NB4 (cell line): ENCODE results near the gene TMEM164.

Experiments used
- POLR2A ChIP-seq: IDR thresholded peaks from 2 replicates; pipeline ENCODE4 v1.6.1; 2011; ENCODE audit warnings: mild to moderate bottlenecking; ENCODE audit not compliant: insufficient read length; ENCODE audit errors: extremely low read depth
- TF ChIP-seq, protein P1 (sequence below): IDR thresholded peaks from one replicate; pipeline ENCODE4 v1.5.1; 2012; ENCODE audit warnings: low read depth, low read length
- TF ChIP-seq, protein P2 (sequence below): IDR thresholded peaks from 2 replicates; pipeline ENCODE4 v1.6.1; 2011; ENCODE audit warnings: low read depth, low read length

DNA sequence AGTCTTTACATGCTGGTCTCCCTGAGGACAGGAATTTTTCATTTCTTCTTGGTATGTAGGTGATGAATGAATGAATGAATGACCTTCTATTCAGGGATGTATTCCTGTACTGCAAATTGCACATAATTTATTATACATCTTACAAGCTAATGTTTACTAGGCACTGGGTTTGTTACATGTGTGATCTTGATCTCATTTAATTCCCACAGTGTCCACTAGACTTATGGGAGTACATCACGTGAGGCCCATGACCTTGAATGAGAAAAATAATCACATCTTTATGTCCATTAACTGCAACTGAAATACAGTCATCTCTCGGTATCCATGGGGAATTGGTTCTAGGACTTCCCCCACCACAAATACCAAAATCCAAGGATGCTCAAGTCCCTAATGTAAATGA lies 150.3 kb downstream of the TMEM164 start:
- TF ChIP-seq, protein P1, sequence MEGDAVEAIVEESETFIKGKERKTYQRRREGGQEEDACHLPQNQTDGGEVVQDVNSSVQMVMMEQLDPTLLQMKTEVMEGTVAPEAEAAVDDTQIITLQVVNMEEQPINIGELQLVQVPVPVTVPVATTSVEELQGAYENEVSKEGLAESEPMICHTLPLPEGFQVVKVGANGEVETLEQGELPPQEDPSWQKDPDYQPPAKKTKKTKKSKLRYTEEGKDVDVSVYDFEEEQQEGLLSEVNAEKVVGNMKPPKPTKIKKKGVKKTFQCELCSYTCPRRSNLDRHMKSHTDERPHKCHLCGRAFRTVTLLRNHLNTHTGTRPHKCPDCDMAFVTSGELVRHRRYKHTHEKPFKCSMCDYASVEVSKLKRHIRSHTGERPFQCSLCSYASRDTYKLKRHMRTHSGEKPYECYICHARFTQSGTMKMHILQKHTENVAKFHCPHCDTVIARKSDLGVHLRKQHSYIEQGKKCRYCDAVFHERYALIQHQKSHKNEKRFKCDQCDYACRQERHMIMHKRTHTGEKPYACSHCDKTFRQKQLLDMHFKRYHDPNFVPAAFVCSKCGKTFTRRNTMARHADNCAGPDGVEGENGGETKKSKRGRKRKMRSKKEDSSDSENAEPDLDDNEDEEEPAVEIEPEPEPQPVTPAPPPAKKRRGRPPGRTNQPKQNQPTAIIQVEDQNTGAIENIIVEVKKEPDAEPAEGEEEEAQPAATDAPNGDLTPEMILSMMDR, result no peak
- TF ChIP-seq POLR2A, result no peak
- TF ChIP-seq, protein P2, sequence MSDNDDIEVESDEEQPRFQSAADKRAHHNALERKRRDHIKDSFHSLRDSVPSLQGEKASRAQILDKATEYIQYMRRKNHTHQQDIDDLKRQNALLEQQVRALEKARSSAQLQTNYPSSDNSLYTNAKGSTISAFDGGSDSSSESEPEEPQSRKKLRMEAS, result no peak
